Prostate gland (tissue), 2 donors: ENCODE data around the gene CCSER2. TPM values are rescaled to one million over a fixed set of nuclear protein-coding genes. Genes with fewer than 3 reads are reported as not detected.

Source experiments
- DNase-seq: peaks from one replicate; pipeline ENCODE4 v3.0.0-alpha.2; 2019; ENCODE audit warnings: low spot score
- H3K27ac ChIP-seq, 2 donors: fragments of 200-600 bp; sonication (generic); 2 replicates each; pipeline ENCODE4 v1.5.1; 2017 to 2019
- H3K27me3 ChIP-seq: fragments of 200-600 bp; sonication (generic); replicated peaks from 2 replicates; pipeline ENCODE4 v1.5.1; 2019; ENCODE audit not compliant: insufficient read depth
- H3K36me3 ChIP-seq, 2 donors: fragments of 200-600 bp; sonication (generic); 1 replicate in 1 of 2; 2 replicates in 1 of 2; pipeline versions ENCODE4 v1.5.1 to v1.8.1; 2017 to 2019
- H3K4me1 ChIP-seq: fragments of 200-600 bp; sonication (generic); replicated peaks from 2 replicates; pipeline ENCODE4 v1.5.1; 2019
- H3K4me3 ChIP-seq, 2 donors: fragments of 200-600 bp; sonication (generic); 2 replicates each; pipeline ENCODE4 v1.5.1; 2017 to 2019
- H3K9me3 ChIP-seq: fragments of 200-600 bp; sonication (generic); 2 replicates; pipeline ENCODE4 v1.5.1; 2017
- CTCF ChIP-seq, 4 experiments: fragments of 200-600 bp in 2 of 4; fragments of 450-650 bp in 2 of 4; sonication (generic) in 2 of 4; IDR thresholded peaks; 1 replicate in 3 of 4; 2 replicates in 1 of 4; pipeline ENCODE4 v1.5.1; 2016 to 2019; ENCODE audit warnings: antibody characterized with exemption in 4 of 4, mild to moderate bottlenecking in 2 of 4, moderate library complexity in 2 of 4
- POLR2A ChIP-seq: fragments of 450-650 bp; IDR thresholded peaks from one replicate; pipeline ENCODE4 v1.6.1; 2016; ENCODE audit warnings: antibody characterized with exemption, mild to moderate bottlenecking
- POLR2AphosphoS5 ChIP-seq: sonication (generic); formaldehyde crosslinking; IDR thresholded peaks from one replicate; pipeline ENCODE4 v1.6.1; 2017; ENCODE audit warnings: antibody characterized with exemption
- WGBS: methylation state at CpG from one replicate; pipeline ENCODE4 v1.1.5; 2018; 5-methylcytosine and 5-hydroxymethylcytosine counted together
- intact Hi-C: fragments of 100-400 bp; cut with DNase I; formaldehyde crosslinking; loops from one replicate; pipeline ENCODE4 v1.14.2; 2022
- total RNA-seq, 2 donors: library from RNA; depleted of rRNA; stranded (reverse); fragments of >200 nt; gene quantifications; one replicate each; pipeline ENCODE4 v1.1.0, GENCODE V29; 2016

CCSER2 gene
- total RNA-seq, 2 donors from 2014 or later: 30.4 to 53.6 TPM

GRCh38 chr10:84565881-84566582 lies 237.6 kb downstream of the CCSER2 start:
- H3K4me3 ChIP-seq: no peak overlapping the region
- H3K4me1 ChIP-seq: no peaks in the 10 kb centered on the region
- DNase-seq: no peak
- no peak overlapping the region for H3K27ac ChIP-seq
- no peaks in the 10 kb centered on the region for H3K9me3 ChIP-seq
- H3K36me3 ChIP-seq: no peaks in the 10 kb centered on the region
- intact Hi-C loops: no loop called here
- no peaks in the 10 kb centered on the region for H3K27me3 ChIP-seq
- TF ChIP-seq POLR2A: no peak
- TF ChIP-seq POLR2AphosphoS5: no peak
- no peak for TF ChIP-seq CTCF (IDR thresholded peaks at IDR 0.05)
- WGBS: 71% methylated on average over 6 of the region's 6 CpGs

- Histone ChIP-seq H3K27ac (no peak overlapping the region), H3K36me3 (no peaks in the 10 kb centered on the region), H3K9me3 (no peaks in the 10 kb centered on the region), H3K4me1 (no peaks in the 10 kb centered on the region), H3K27me3 (no peaks in the 10 kb centered on the region), H3K4me3 (no peak overlapping the region)
- WGBS: 68% methylated on average over 2 of the region's 2 CpGs
- intact Hi-C loops: no loop called here
- TF ChIP-seq POLR2AphosphoS5: no peak
- no peak for TF ChIP-seq CTCF (IDR thresholded peaks at IDR 0.05)
- TF ChIP-seq POLR2A: no peak
- no peak for DNase-seq
Measured at GRCh38 chr10:84567133-84567532, 238.7 kb downstream of the CCSER2 start.

Other genes starting within 250 kb of the CCSER2 start
- gene GHITM, start 189.1 kb upstream of the CCSER2 start, total RNA-seq: 100 to 1,000 TPM; 122 to 143 TPM
- gene GPR15LG, start 154.8 kb upstream of the CCSER2 start, total RNA-seq: 1 to 10 TPM in 1 of 2 donors, not detected in 1; 3.1 TPM
- under 1 TPM; 0.45 to 0.82 TPM for gene CDHR1, start 134.1 kb upstream of the CCSER2 start, total RNA-seq
- gene LRIT2, start 103.0 kb upstream of the CCSER2 start, total RNA-seq: not detected
- gene LRIT1, start 87.0 kb upstream of the CCSER2 start, total RNA-seq: 1 to 10 TPM in 1 of 2 donors, not detected in 1; 1.1 TPM
- gene RGR, start 83.5 kb upstream of the CCSER2 start, total RNA-seq: not detected